ENCODE data around the gene HAT1.

Gene HAT1

DNA sequence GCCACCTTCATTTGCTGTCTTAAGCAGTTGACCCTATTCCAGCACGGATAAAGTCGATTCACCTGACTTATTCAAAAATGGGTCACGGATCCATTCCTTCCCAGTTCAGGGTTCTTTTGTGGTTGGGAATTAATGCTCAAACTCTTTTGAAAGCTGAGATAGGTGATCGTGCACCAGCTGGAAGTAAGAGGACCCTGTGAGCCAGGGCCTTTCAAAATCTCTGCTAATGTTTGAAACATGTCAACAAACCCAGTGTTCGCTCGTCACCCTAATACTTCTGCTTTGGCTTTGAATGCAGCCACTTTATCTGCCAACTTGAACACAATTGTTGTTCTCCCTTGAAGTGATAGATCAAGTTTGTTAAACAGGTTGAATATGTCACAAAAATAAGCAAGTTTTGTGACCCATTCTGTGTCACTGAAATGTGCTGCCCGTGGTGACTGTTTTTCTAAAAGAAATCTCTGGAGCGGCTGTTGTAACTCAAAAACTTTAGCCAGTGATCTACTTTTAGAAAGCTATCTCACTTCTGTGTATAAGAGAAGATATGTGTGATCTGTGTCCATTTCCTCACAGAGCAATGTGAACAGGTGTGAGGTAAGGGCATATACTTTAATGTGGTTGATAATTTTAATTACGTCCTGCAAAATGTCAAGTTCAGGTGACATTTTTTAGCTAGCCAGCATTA lies 16.9 kb downstream of the HAT1 start:
- no peak overlapping the region for H3K27ac ChIP-seq
- ChIA-PET CTCF (no interaction called here), POLR2A (ENCODE audit: low non-redundant PET) (no interaction called here)
- DNase-seq (ENCODE audit: low spot score) = no peak
- TF ChIP-seq CTCF (conservative IDR thresholded peaks at IDR 0.05; ENCODE audit: low read depth) = no peak

GRCh38 chr2:171939743-171940071 lies 17.4 kb downstream of the HAT1 start:
- ChIA-PET POLR2A (ENCODE audit: low non-redundant PET) (no interaction called here), CTCF (no interaction called here)
- TF ChIP-seq CTCF (conservative IDR thresholded peaks at IDR 0.05; ENCODE audit: low read depth) = no peak
- no peak overlapping the region for H3K27ac ChIP-seq
- DNase-seq (ENCODE audit: low spot score) = no peak

GRCh38 chr2:171941316-171941699 lies 19.0 kb downstream of the HAT1 start:
- no peak overlapping the region for H3K27ac ChIP-seq
- no peak for TF ChIP-seq CTCF (conservative IDR thresholded peaks at IDR 0.05; ENCODE audit: low read depth)
- POLR2A ChIA-PET (ENCODE audit: low non-redundant PET) = no interaction called here
- CTCF ChIA-PET = interaction anchor here (0.6 to 1.4 kb wide), 3 partner anchors 10 to 164 kb away, joined by 3 to 5 read pairs (median 3); no protein-coding TSS in a partner anchor
- no peak for DNase-seq (ENCODE audit: low spot score)

DNA sequence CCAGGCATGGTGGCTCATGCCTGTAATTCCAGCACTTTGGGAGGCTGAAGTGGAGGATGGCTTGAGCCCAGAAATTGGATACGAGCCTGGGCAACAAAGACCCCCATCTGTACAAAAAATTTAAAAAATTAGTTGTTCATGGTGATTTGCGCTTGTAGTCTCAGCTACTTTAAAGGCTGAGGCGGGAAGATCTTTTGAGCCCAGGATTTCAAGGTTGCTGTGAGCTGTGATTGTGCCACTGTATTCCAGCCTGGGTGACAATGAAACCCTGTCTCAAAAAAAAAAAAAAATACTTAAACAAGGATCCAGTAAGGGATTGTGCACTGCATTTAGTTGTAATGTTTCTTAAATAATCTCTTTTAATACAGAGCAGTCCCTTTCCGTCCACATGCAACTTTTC lies 21.6 kb downstream of the HAT1 start:
- DNase-seq (ENCODE audit: low spot score) = no peak
- ChIA-PET CTCF (interaction anchor here (0.6 kb wide), 1 partner anchor 57 kb away, joined by 4 read pairs; no protein-coding TSS in a partner anchor), POLR2A (ENCODE audit: low non-redundant PET) (no interaction called here)
- H3K27ac ChIP-seq = no peak overlapping the region
- no peak for TF ChIP-seq CTCF (conservative IDR thresholded peaks at IDR 0.05; ENCODE audit: low read depth)

- no peak overlapping the region for H3K27ac ChIP-seq
- POLR2A ChIA-PET (ENCODE audit: low non-redundant PET) = no interaction called here
- TF ChIP-seq CTCF (conservative IDR thresholded peaks at IDR 0.05; ENCODE audit: low read depth) = no peak
- CTCF ChIA-PET = no interaction called here
- DNase-seq (ENCODE audit: low spot score) = no peak
These were observed 30.0 kb downstream of the HAT1 start for GRCh38 chr2:171952276-171952675.

DNA sequence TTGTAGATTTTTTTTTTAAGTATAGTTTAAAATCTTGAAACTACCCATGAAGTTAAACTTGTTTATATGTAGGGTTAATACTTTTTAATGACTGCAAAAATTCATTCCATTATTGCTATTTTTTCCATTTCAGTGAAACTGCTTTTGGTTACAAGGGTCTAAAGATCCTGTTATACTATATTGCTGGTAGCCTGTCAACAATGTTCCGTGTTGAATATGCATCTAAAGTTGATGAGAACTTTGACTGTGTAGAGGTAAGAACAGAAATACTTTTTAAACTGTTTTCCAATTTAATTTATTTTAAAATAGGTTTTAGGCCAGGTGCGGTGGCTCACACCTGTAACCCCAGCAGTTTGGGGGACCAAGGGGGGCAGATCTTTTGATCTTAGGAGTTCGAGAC lies 30.5 kb downstream of the HAT1 start:
- ChIA-PET CTCF (no interaction called here), POLR2A (ENCODE audit: low non-redundant PET) (no interaction called here)
- 0 out of 2 replicates have a peak overlapping the region, but pooled peaks have one; percentile 26 for H3K27ac ChIP-seq
- DNase-seq (ENCODE audit: low spot score) = no peak
- TF ChIP-seq CTCF (conservative IDR thresholded peaks at IDR 0.05; ENCODE audit: low read depth) = no peak

Data from RWPE1 (cell line).